Hematopoietic multipotent progenitor cell treated with erythropoietin and hydrocortisone succinate and interleukin-3 and kit ligand, for 8 days (in vitro differentiated cells): Measurements from ENCODE around the gene CELF2.

Experiments used
- DNase-seq: peaks from one replicate; pipeline ENCODE4 v3.0.0-alpha.2; 2015

CELF2 gene

GRCh38 chr10:11255796-11256444, 238.2 kb downstream of the CELF2 start:
- no peak for DNase-seq

- DNase-seq, result no peak
Measured at GRCh38 chr10:11256896-11257295, 239.2 kb downstream of the CELF2 start.

- no peak for DNase-seq
Measured at GRCh38 chr10:11257440-11258090, 239.9 kb downstream of the CELF2 start.

- no peak for DNase-seq
Measured at GRCh38 chr10:11260170-11260569, 242.5 kb downstream of the CELF2 start.

GRCh38 chr10:11261143-11261542, 243.5 kb downstream of the CELF2 start:
- no peak for DNase-seq

- no peak for DNase-seq
Measured at GRCh38 chr10:11261687-11262493, 244.2 kb downstream of the CELF2 start.

- no peak for DNase-seq
Measured at GRCh38 chr10:11262494-11263345, 245.0 kb downstream of the CELF2 start.

GRCh38 chr10:11263767-11264166, 246.1 kb downstream of the CELF2 start:
- DNase-seq, result no peak

- no peak for DNase-seq
Measured at GRCh38 chr10:11264296-11265048, 246.8 kb downstream of the CELF2 start.

GRCh38 chr10:11265484-11265883, 247.8 kb downstream of the CELF2 start:
- DNase-seq, result no peak

- no peak for DNase-seq
Measured at GRCh38 chr10:11266426-11266825, 248.8 kb downstream of the CELF2 start.

- peak; percentile 65 for DNase-seq
Measured at GRCh38 chr10:11270135-11270857, 252.6 kb downstream of the CELF2 start.

GRCh38 chr10:11270858-11271179, 253.1 kb downstream of the CELF2 start:
- DNase-seq, result no peak

GRCh38 chr10:11272915-11273389, 255.3 kb downstream of the CELF2 start:
- DNase-seq, result no peak

GRCh38 chr10:11274452-11274851, 256.8 kb downstream of the CELF2 start:
- DNase-seq, result no peak

GRCh38 chr10:11275651-11276050, 258.0 kb downstream of the CELF2 start:
- DNase-seq, result no peak

- no peak for DNase-seq
Measured at GRCh38 chr10:11276449-11276990, 258.8 kb downstream of the CELF2 start.

- DNase-seq, result no peak
Measured at GRCh38 chr10:11279314-11279713, 261.6 kb downstream of the CELF2 start.

- no peak for DNase-seq
Measured at GRCh38 chr10:11280187-11280932, 262.7 kb downstream of the CELF2 start.

- DNase-seq, result no peak
Measured at GRCh38 chr10:11282156-11282555, 264.5 kb downstream of the CELF2 start.
